Endometrial microvascular endothelial cells (primary cell): ENCODE data around the gene FBXO39. TPM values are rescaled to one million over a fixed set of nuclear protein-coding genes. Genes with fewer than 3 reads are reported as not detected.
"Not testable (repeated sequence)": the region's sequence is repeated elsewhere in the genome, so short reads cannot be mapped to it uniquely, and the experiment has no call there.

Experiments
- in situ Hi-C: cut with HindIII; loops from 2 replicates; pipeline ENCODE4 v1.10.0; 2017; ENCODE audit warnings: low sequenced_read_pairs, low pct_unique_long_range_greater_than_20kb; ENCODE audit errors: inconsistent ontology term
- total RNA-seq: library from RNA; depleted of rRNA; stranded (reverse); fragments of >200 nt; gene quantifications from one replicate; pipeline ENCODE4 v1.2.3, GENCODE V29; 2015; ENCODE audit errors: inconsistent ontology term

Gene FBXO39
- total RNA-seq, 1 donor from 2014 or later = 0.37 TPM

GRCh38 chr17:6786618-6787017 lies 10.6 kb downstream of the FBXO39 start:
- in situ Hi-C loops = no loop called here

DNA sequence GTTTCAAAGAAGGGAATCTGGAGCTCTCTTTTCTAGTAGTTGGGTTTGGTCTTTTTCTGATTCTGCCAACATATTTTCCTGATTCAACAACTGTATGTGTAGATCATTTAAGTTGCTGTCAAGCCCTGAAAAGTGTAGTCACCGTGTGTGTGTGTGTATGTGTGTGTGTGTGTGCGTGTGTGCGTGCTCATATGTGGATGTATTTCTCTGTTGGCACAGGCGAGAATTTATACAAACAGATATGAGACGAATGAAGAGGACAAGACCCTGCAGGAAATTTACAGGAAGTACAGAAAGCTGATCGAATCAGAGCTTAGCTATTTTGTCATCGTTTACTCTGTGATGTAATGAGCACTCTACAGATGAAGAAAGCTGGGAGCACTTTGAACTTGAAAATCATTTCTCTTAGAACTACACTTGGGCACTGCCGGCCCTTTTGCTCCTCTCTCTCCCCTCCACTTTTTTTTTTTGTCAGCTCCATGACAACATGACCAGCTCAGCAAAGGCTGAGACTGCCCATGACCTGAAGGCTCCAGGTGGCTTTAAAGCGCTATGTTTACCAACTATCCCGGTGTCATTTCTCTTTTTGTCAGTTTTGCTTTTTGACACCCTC lies 11.2 kb downstream of the FBXO39 start:
- in situ Hi-C loops = no loop called here

DNA sequence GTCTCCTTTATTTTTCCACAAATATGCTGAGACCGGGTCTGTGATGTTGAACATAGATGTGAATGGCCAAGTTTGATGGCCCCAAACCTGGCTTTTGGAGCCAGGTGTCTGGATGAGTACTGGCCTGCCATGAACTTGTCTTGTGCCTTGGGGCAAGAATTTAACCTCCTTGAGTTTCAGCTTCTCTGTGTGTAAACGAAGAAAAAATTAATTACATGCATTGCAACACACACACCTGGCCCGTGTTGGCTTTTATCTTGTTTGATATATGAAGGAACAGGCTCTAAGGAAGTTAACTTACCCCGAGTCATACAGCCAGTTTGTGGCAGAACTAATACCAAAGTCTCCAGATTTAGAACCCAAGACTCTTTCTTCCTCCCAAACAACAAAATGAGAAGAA lies 13.1 kb downstream of the FBXO39 start:
- in situ Hi-C loops = no loop called here

DNA sequence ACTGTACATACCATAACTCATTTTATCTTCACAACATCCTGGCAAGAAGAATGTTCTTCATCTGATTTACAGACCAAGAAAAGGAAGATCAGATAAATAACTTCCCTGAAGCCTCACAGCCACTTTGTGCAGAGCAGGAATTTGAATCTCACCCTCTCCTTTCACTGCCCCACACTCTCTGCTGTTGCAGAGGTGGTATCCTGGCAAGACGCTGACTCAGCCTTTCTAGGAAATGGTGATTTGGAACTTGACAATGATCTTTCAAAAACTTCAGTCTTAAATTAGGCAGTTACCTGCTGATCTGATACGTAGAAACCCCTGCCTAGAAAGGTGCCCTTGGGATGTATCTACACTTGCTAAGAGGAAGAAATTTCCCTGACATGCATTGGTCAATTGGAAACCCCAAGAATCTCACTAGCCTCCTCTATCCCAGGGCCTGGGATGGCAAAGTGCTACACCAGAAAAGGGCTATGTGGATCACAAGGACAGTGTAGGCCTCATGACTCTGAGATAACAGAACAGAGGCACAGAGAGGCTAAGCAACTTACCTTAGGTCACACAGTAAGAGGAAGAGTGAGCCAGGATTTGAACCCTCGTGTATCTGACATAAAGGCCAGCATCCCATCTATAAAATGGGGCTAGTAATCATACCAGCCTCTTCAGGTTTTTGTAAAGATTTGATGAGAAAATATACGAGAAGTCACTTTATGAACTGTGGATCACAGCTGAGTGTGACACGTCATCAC lies 17.9 kb downstream of the FBXO39 start:
- in situ Hi-C loops = no loop called here

DNA sequence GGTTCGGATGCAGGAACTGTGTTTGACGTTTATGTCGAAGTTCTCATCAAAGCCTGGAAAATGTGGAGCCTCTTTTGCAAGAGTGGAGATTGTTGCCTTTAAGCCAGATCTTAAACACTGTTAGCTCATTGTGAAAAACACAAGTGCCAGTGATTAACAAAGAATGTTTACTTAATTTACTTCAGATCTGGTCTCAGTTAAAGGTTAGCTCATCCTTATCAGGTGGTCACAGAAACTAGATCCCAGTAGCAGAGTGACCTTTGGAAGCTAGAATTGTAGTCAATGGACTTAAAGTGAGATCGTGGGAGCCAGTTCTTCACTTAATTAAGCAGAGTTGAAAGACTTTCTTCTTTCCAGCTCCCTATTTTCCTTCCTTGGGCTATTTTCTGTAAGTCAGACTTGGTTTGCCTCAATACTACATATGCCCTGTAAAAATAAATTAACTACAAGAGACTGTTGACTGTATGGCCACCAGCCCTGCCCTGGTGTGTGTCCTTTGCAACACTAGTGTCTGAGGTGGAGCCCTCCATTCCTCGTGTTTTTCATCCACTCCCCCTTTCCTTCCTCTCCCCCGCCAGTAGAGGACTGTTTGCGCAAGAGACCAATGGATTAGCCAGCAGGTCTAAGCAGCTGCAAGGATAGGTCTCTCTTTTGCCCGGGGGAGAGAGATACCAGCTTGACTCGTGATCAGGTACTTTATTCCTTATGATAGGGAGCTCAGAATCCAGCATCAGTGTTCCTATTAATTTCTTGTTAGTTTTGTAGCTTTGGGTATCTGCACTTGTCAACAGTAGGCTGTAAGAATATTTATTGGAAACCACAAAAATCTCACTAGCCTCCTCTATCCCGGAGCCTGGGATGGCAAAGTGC lies 20.2 kb downstream of the FBXO39 start:
- in situ Hi-C loops = no loop called here

GRCh38 chr17:6796887-6797490 lies 21.0 kb downstream of the FBXO39 start:
- in situ Hi-C loops = no loop called here

- in situ Hi-C loops = no loop called here
Measured at GRCh38 chr17:6797718-6798351, 21.8 kb downstream of the FBXO39 start.

GRCh38 chr17:6799738-6800137 lies 23.7 kb downstream of the FBXO39 start:
- in situ Hi-C loops = no loop called here

DNA sequence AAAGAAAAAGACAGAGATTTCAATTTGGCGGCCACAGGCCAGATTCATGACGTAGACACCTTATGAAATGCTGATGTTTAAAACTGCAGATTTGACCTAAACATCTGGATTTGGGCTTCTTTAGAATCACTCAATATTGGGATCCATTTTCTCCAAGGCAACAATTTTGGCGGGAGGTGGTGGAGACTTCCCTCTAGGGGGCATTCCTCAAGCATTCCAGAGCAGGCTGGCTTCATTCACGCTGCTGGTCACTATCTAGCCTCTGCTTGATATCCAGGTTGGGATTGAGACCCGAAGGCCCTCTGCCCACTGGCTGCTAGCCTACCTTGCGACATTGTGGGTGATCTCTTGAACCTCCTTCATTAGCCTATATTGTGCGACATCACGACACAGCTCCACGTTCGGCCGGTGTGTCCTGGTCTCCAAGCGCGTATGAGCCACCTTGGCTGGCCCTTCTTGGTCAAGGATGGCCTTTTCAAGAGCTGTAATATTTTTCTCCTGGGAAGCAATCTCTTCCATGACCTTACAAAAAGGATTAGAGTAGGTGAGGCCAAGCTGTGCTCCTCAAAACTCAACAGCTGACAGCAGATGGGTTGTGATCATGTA lies 24.5 kb downstream of the FBXO39 start:
- in situ Hi-C loops = no loop called here

DNA sequence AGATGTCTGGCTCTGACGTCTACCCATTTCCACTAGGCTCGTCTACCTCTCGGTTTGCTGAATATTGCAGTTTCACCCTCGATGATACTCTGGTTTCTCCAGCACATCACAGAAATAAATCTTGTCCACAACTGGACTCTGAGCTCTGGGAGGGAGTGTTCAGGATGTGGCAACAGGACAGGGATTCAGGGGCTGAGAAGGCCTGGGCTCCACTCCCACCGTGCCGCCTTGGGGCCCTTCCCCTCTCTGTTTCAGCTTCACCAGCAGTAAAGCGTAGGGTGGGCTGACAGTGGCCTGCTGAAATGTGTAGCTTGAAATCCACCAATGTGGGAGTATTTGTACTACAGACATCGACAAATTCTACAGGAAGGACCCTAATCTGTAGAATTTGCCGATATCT lies 35.5 kb downstream of the FBXO39 start:
- in situ Hi-C loops = no loop called here

DNA sequence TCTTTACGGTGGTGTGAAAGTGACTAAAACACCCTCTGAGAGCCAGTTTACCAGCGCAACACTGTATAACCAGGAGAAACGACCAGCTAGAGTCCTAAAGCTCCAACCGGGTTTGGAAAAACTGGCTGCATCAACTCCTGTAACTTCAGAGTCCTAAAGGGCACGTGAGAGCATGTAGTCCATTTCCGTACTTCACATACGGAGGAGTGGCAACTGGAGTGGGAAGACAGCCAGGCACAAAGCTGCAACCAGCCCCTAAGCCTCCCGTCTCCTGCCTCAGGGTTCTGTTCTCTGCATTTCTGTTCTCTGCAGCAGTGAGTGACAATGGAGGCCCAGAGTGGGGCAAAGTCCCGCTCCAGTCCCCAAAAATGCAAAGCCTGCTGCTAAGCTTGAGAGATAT lies 36.3 kb downstream of the FBXO39 start:
- in situ Hi-C loops = no loop called here

GRCh38 chr17:6815775-6816174 lies 39.8 kb downstream of the FBXO39 start:
- in situ Hi-C loops = no loop called here

GRCh38 chr17:6816368-6816767 lies 40.4 kb downstream of the FBXO39 start:
- in situ Hi-C loops = not testable (repeated sequence)

GRCh38 chr17:6818938-6819337 lies 42.9 kb downstream of the FBXO39 start:
- in situ Hi-C loops = no loop called here

DNA sequence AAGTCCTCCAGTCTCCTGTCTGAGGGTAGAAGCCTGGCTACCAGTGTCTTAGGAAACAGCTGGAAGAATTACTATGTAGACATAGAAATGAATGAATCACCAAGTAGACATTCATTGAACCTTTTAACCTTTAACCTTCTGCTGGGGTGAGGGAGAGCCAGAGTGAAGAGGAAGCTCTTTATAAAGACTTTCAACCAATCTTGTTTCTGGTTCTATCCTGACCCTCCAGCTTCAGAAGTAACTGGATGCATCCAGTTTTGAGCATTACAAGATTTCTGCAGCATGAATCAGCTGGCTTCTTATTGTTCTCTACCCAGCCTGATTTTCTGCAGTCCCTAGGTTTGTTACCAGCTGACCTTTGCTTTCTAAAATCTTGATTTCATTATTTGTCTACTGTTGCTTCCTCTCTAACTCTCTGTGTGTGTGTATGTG lies 47.0 kb downstream of the FBXO39 start:
- in situ Hi-C loops = no loop called here

DNA sequence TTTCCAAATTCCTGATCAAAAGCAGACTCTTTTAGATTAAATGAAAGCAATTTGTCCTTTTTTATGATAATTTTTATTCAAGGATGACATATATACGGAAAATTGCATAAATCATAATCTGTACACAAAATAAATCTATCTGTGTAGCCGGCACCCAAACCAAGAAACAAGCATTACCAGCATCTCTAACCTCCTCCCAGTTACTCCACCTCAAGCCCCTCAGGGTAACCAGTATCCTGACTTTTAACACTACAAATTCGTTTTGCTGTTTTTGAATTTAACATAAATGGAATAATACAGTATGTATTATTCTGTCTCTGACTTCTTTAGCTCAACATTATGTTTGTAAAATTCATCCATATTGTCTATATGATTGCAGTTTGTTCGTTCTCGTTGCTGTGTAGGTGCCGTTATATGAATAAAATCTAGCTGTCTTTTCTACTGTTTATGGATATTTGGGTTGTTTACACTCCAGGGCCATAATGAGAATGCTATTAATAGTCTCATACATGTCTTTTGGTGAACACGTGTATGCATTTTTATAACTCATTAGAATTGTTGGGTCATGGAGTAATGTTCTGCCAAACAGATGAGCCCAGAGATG lies 54.5 kb downstream of the FBXO39 start:
- in situ Hi-C loops = no loop called here

- in situ Hi-C loops = no loop called here
Measured at GRCh38 chr17:6831661-6832263, 55.7 kb downstream of the FBXO39 start, which contains the start of gene TEKT1. TEKT1 (minus strand) TSS chr17:6831729; CDS start chr17:6830376, 1,353 bp downstream.
